WTC11 (cell line): Measurements from ENCODE around the gene EYS. TPM values are rescaled to one million over a fixed set of nuclear protein-coding genes. Genes with fewer than 3 reads are reported as not detected.
A peak's percentile ranks its signal among the peaks of the same experiment; 100 is the strongest.

Experiments used
- ATAC-seq: fragments of 200-7000 bp; cut with Tn5 transposase; 2 replicates; pipeline ENCODE4 v1.10.0; 2021; ENCODE audit warnings: mild to moderate bottlenecking, moderate library complexity
- CTCF ChIA-PET: fragments of 300-600 bp; sonication (Branson Sonifier 250); formaldehyde crosslinking; loops from one replicate; lab custom pipeline; 2021; ENCODE audit warnings: antibody characterized with exemption; lab: Charles Lee
- POLR2A ChIA-PET: fragments of 350-600 bp; sonication (Branson Sonifier 250); formaldehyde crosslinking; loops from one replicate; lab custom pipeline; 2021; ENCODE audit warnings: antibody characterized with exemption; lab: Charles Lee
- DNase-seq: peaks from one replicate; pipeline ENCODE4 v3.0.0; 2021; ENCODE audit warnings: low spot score
- H3K27ac Mint-ChIP-seq: 2 replicates; pipeline ENCODE4 v1.8.0; 2021; ENCODE audit warnings: mixed read lengths
- H3K27me3 Mint-ChIP-seq: 2 replicates; pipeline ENCODE4 v1.8.0; 2021; ENCODE audit warnings: low read depth, mild to moderate bottlenecking, moderate library complexity, mixed read lengths
- H3K36me3 Mint-ChIP-seq: 2 replicates; pipeline ENCODE4 v1.8.0; 2021; ENCODE audit warnings: mixed read lengths
- H3K4me1 Mint-ChIP-seq: 2 replicates; pipeline ENCODE4 v1.8.0; 2022; ENCODE audit warnings: mixed read lengths
- H3K4me3 Mint-ChIP-seq: 2 replicates; pipeline ENCODE4 v1.8.0; 2021; ENCODE audit warnings: mild to moderate bottlenecking, moderate library complexity, mixed read lengths
- H3K9me3 Mint-ChIP-seq: 2 replicates; pipeline ENCODE4 v1.8.0; 2021; ENCODE audit warnings: mixed read lengths
- E2F5 ChIP-seq: sonication (generic); formaldehyde crosslinking; IDR thresholded peaks from 2 replicates; pipeline ENCODE4 v1.8.1; 2022; ENCODE audit warnings: mild to moderate bottlenecking, moderate library complexity, missing genetic modification reagents
- ELF4 ChIP-seq: sonication (generic); formaldehyde crosslinking; IDR thresholded peaks from 2 replicates; pipeline ENCODE4 v1.8.1; 2022; ENCODE audit warnings: low read depth, mild to moderate bottlenecking, moderate library complexity, missing genetic modification reagents
- JAZF1 ChIP-seq: fragments of 250-450 bp; sonication (Bioruptor Pico); IDR thresholded peaks from 2 replicates; pipeline ENCODE4 v1.9.0; 2021; ENCODE audit warnings: moderate library complexity, mild to moderate bottlenecking, inconsistent platforms
- MYBL2 ChIP-seq: sonication (generic); formaldehyde crosslinking; IDR thresholded peaks from 2 replicates; pipeline ENCODE4 v1.8.1; 2023; ENCODE audit warnings: mild to moderate bottlenecking, moderate library complexity, missing genetic modification reagents
- NFYB ChIP-seq: sonication (generic); formaldehyde crosslinking; conservative IDR thresholded peaks from 2 replicates; pipeline ENCODE4 v1.8.0; 2022; ENCODE audit warnings: low read depth, missing genetic modification reagents
- PRRX2 ChIP-seq: fragments of 250-450 bp; sonication (Bioruptor Pico); IDR thresholded peaks from 2 replicates; pipeline ENCODE4 v1.8.0; 2021; ENCODE audit warnings: mild to moderate bottlenecking
- RORB ChIP-seq: fragments of 250-450 bp; sonication (Bioruptor Pico); IDR thresholded peaks from 2 replicates; pipeline ENCODE4 v1.9.0; 2021; ENCODE audit warnings: mild to moderate bottlenecking
- ZNF317 ChIP-seq: sonication (generic); formaldehyde crosslinking; IDR thresholded peaks from 2 replicates; pipeline ENCODE4 v1.8.1; 2023; ENCODE audit warnings: low read depth, mild to moderate bottlenecking, moderate library complexity, missing genetic modification reagents, borderline replicate concordance
- ZNF423 ChIP-seq: fragments of 250-450 bp; sonication (Bioruptor Pico); IDR thresholded peaks from 2 replicates; pipeline ENCODE4 v2.1.2; 2022; ENCODE audit warnings: mild to moderate bottlenecking, moderate library complexity
- ZNF425 ChIP-seq: fragments of 250-450 bp; sonication (Bioruptor Pico); conservative IDR thresholded peaks from 2 replicates; pipeline ENCODE4 v1.9.0; 2021; ENCODE audit warnings: mild to moderate bottlenecking
- total RNA-seq: library from RNA; stranded (reverse); gene quantifications from 3 replicates; pipeline ENCODE4 v1.2.3, GENCODE V29; 2021
- TF ChIP-seq, protein P1 (sequence below): sonication (generic); formaldehyde crosslinking; IDR thresholded peaks from 2 replicates; pipeline ENCODE4 v1.8.0; 2023; ENCODE audit warnings: mild to moderate bottlenecking, missing genetic modification reagents
- TF ChIP-seq, protein P2 (sequence below): fragments of 250-450 bp; sonication (Bioruptor Pico); IDR thresholded peaks from 2 replicates; pipeline ENCODE4 v1.8.0; 2021; ENCODE audit warnings: mild to moderate bottlenecking
- TF ChIP-seq, protein P3 (sequence below): fragments of 200-600 bp; IDR thresholded peaks from 2 replicates; pipeline ENCODE4 v1.8.0; 2022; ENCODE audit warnings: antibody characterized with exemption
- TF ChIP-seq, protein P4 (sequence below): sonication (generic); formaldehyde crosslinking; IDR thresholded peaks from 2 replicates; pipeline ENCODE4 v1.8.1; 2022; ENCODE audit warnings: missing genetic modification reagents, borderline replicate concordance
- TF ChIP-seq, protein P5 (sequence below): sonication (generic); formaldehyde crosslinking; IDR thresholded peaks from 2 replicates; pipeline ENCODE4 v1.8.1; 2023; ENCODE audit warnings: mild to moderate bottlenecking, missing genetic modification reagents
- TF ChIP-seq, protein P6 (sequence below): sonication (generic); formaldehyde crosslinking; IDR thresholded peaks from 2 replicates; pipeline ENCODE4 v1.8.0; 2022; ENCODE audit warnings: mild to moderate bottlenecking, missing genetic modification reagents

EYS gene
- total RNA-seq, 1 experiment from 2014 or later, result not detected

DNA sequence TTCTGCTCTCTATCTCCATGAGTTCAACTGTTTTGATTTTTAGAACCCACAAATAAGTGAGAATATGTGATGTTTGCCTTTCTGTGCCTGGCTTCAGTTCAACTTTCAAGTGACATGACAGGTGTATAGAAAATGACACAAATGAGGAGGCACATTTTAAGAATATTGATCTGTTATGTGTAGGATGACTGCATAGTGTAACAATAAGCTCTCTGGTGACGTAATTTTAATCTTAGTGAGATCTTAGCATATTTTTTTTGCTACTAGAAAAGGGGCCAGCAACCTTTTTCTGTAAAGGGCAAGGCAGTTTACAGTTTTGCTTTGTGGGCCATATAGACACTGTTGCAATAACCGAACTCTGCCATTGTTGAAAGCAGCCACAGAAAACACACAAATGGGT is 1941.2 kb downstream of the EYS start (continued):
- TF ChIP-seq ZNF425 (CRISPR knock-in tag) (no peak), RORB (CRISPR knock-in tag) (no peak), ELF4 (CRISPR knock-in tag) (no peak), E2F5 (CRISPR knock-in tag) (no peak), ZNF423 (no peak), NFYB (CRISPR knock-in tag) (no peak)
- TF ChIP-seq, protein P1, sequence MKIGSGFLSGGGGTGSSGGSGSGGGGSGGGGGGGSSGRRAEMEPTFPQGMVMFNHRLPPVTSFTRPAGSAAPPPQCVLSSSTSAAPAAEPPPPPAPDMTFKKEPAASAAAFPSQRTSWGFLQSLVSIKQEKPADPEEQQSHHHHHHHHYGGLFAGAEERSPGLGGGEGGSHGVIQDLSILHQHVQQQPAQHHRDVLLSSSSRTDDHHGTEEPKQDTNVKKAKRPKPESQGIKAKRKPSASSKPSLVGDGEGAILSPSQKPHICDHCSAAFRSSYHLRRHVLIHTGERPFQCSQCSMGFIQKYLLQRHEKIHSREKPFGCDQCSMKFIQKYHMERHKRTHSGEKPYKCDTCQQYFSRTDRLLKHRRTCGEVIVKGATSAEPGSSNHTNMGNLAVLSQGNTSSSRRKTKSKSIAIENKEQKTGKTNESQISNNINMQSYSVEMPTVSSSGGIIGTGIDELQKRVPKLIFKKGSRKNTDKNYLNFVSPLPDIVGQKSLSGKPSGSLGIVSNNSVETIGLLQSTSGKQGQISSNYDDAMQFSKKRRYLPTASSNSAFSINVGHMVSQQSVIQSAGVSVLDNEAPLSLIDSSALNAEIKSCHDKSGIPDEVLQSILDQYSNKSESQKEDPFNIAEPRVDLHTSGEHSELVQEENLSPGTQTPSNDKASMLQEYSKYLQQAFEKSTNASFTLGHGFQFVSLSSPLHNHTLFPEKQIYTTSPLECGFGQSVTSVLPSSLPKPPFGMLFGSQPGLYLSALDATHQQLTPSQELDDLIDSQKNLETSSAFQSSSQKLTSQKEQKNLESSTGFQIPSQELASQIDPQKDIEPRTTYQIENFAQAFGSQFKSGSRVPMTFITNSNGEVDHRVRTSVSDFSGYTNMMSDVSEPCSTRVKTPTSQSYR (CRISPR knock-in tag), result no peak
- TF ChIP-seq, protein P2, sequence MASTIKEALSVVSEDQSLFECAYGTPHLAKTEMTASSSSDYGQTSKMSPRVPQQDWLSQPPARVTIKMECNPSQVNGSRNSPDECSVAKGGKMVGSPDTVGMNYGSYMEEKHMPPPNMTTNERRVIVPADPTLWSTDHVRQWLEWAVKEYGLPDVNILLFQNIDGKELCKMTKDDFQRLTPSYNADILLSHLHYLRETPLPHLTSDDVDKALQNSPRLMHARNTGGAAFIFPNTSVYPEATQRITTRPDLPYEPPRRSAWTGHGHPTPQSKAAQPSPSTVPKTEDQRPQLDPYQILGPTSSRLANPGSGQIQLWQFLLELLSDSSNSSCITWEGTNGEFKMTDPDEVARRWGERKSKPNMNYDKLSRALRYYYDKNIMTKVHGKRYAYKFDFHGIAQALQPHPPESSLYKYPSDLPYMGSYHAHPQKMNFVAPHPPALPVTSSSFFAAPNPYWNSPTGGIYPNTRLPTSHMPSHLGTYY, result no peak

DNA sequence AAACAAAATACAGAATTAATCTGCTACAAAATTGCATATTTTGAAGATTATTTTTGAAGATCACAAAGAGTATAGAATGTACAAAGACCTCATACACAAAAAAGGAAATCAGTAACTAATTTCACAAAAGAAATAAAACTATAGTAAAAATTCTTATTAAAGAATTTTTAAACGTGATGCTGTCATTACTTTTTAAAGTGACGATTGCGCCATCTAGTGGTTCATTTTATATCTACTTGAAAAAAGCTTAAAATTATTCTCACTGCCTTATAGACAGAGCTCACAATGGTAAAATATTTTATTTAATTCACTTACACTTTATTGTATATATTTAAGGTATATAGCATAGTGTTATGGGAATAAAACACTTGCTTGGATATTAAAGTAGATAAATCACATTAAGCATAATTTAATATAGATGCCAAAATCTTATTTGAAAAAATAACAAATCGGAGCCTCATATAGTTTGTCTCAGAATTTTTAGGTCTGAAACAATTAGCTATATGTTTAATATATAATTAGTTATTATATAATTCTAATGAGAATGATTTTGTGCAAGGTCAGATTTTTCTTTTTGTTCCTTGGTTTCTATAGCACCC is 1942.6 kb downstream of the EYS start:
- peaks cover 3% of the 10 kb centered on the region for H3K4me1 Mint-ChIP-seq
- ATAC-seq (no peak), DNase-seq (no peak)
- H3K27me3 Mint-ChIP-seq, result peaks cover 9% of the 10 kb centered on the region; the same call in 1 of the 2 replicates
- POLR2A ChIA-PET, result no interaction called here
- H3K27ac Mint-ChIP-seq, result no peak overlapping the region
- no peak for TF ChIP-seq MYBL2 (CRISPR knock-in tag)
- TF ChIP-seq JAZF1 (CRISPR knock-in tag), result no peak
- TF ChIP-seq, protein P3, sequence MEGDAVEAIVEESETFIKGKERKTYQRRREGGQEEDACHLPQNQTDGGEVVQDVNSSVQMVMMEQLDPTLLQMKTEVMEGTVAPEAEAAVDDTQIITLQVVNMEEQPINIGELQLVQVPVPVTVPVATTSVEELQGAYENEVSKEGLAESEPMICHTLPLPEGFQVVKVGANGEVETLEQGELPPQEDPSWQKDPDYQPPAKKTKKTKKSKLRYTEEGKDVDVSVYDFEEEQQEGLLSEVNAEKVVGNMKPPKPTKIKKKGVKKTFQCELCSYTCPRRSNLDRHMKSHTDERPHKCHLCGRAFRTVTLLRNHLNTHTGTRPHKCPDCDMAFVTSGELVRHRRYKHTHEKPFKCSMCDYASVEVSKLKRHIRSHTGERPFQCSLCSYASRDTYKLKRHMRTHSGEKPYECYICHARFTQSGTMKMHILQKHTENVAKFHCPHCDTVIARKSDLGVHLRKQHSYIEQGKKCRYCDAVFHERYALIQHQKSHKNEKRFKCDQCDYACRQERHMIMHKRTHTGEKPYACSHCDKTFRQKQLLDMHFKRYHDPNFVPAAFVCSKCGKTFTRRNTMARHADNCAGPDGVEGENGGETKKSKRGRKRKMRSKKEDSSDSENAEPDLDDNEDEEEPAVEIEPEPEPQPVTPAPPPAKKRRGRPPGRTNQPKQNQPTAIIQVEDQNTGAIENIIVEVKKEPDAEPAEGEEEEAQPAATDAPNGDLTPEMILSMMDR, result peak; percentile 43
- CTCF ChIA-PET, result interaction anchor here (0.5 to 1.2 kb wide), 17 partner anchors 16 to 457 kb away, joined by 3 to 25 read pairs (median 4); partner anchors contain the start of gene PHF3
- H3K36me3 Mint-ChIP-seq, result peaks cover 3% of the 10 kb centered on the region; the same call in 1 of the 2 replicates
- peaks cover 31% of the 10 kb centered on the region for H3K9me3 Mint-ChIP-seq
- H3K4me3 Mint-ChIP-seq, result no peak overlapping the region

DNA sequence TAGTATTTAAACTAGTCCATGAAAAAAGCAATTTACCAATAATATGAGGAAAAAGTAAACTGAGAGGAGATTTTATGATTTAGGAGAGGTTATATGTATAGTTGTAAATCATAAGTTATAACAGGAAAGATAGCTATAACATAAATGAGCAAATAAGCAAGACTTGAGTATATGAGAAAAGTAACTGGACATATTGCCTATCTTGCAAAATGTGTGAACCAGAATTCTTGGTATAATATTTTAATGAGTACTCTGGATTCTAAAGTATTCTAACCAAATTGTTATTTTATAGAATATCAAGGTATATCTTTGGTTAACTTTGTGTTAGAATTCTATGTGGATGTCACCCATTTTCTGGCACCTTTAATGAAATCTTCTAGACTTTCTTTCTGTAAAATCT is 1946.8 kb downstream of the EYS start:
- POLR2A ChIA-PET, result no interaction called here
- Mint-ChIP-seq H3K27me3 (peaks cover 2% of the 10 kb centered on the region; the same call in 1 of the 2 replicates), H3K27ac (no peak overlapping the region), H3K9me3 (peaks cover 35% of the 10 kb centered on the region), H3K4me3 (no peak overlapping the region), H3K4me1 (peaks cover 3% of the 10 kb centered on the region), H3K36me3 (peaks cover 22% of the 10 kb centered on the region)
- ATAC-seq, result no peak
- no peak for DNase-seq
- TF ChIP-seq, protein P4, sequence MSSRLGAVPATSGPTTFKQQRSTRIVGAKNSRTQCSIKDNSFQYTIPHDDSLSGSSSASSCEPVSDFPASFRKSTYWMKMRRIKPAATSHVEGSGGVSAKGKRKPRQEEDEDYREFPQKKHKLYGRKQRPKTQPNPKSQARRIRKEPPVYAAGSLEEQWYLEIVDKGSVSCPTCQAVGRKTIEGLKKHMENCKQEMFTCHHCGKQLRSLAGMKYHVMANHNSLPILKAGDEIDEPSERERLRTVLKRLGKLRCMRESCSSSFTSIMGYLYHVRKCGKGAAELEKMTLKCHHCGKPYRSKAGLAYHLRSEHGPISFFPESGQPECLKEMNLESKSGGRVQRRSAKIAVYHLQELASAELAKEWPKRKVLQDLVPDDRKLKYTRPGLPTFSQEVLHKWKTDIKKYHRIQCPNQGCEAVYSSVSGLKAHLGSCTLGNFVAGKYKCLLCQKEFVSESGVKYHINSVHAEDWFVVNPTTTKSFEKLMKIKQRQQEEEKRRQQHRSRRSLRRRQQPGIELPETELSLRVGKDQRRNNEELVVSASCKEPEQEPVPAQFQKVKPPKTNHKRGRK (CRISPR knock-in tag), result no peak
- TF ChIP-seq, protein P5, sequence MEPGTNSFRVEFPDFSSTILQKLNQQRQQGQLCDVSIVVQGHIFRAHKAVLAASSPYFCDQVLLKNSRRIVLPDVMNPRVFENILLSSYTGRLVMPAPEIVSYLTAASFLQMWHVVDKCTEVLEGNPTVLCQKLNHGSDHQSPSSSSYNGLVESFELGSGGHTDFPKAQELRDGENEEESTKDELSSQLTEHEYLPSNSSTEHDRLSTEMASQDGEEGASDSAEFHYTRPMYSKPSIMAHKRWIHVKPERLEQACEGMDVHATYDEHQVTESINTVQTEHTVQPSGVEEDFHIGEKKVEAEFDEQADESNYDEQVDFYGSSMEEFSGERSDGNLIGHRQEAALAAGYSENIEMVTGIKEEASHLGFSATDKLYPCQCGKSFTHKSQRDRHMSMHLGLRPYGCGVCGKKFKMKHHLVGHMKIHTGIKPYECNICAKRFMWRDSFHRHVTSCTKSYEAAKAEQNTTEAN (CRISPR knock-in tag), result no peak
- TF ChIP-seq ZNF317 (CRISPR knock-in tag) (no peak), PRRX2 (CRISPR knock-in tag) (no peak)
- TF ChIP-seq, protein P6, sequence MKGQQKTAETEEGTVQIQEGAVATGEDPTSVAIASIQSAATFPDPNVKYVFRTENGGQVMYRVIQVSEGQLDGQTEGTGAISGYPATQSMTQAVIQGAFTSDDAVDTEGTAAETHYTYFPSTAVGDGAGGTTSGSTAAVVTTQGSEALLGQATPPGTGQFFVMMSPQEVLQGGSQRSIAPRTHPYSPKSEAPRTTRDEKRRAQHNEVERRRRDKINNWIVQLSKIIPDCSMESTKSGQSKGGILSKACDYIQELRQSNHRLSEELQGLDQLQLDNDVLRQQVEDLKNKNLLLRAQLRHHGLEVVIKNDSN (CRISPR knock-in tag), result no peak
- CTCF ChIA-PET, result interaction anchor here (1.3 kb wide), 1 partner anchor 162 kb away, joined by 3 read pairs; no protein-coding TSS in a partner anchor
